T-helper 2 cell (primary cell): ENCODE results near the gene PDZK1IP1.

Experiments used
- DNase-seq, 5 experiments: peaks; one replicate each; pipeline versions ENCODE4 v3.0.0 to v3.0.0-alpha.2; 2012 to 2022
- total RNA-seq, 2 donors: gene quantifications; one replicate each; lab custom pipeline; 2026; lab: John Stamatoyannopoulos, UW

The PDZK1IP1 gene
- total RNA-seq, result 0 reads per million in 2 donors

- no peak for DNase-seq
Measured at GRCh38 chr1:47189844-47190508, at the start of gene PDZK1IP1. Gene PDZK1IP1 (minus strand): TSS chr1:47190036. CDS start chr1:47189932, 104 bp downstream.

- peak in 1 of 5 experiments; percentile 87 for DNase-seq
Measured at GRCh38 chr1:47238935-47239592, 49.2 kb upstream of the PDZK1IP1 start.

GRCh38 chr1:47235806-47236205 lies 46.0 kb upstream of the PDZK1IP1 start:
- no peak for DNase-seq

GRCh38 chr1:47235241-47235681 lies 45.4 kb upstream of the PDZK1IP1 start:
- DNase-seq, result no peak

GRCh38 chr1:47233186-47233585 lies 43.4 kb upstream of the PDZK1IP1 start:
- DNase-seq, result no peak

- DNase-seq, result no peak
Measured at GRCh38 chr1:47232187-47232874, 42.5 kb upstream of the PDZK1IP1 start, which contains the start of gene TAL1. Gene TAL1 (minus strand): TSS chr1:47232225. CDS start chr1:47225888, 6,337 bp downstream.

GRCh38 chr1:47231301-47232186 lies 41.7 kb upstream of the PDZK1IP1 start:
- peak in 2 of 5 experiments; percentile 4 to 40 for DNase-seq

- DNase-seq, result peak in 1 of 5 experiments; percentile 38
Measured at GRCh38 chr1:47230692-47231300, 41.0 kb upstream of the PDZK1IP1 start.

GRCh38 chr1:47229886-47230691 lies 40.3 kb upstream of the PDZK1IP1 start:
- no peak for DNase-seq

GRCh38 chr1:47229031-47229885 lies 39.4 kb upstream of the PDZK1IP1 start:
- DNase-seq, result no peak

GRCh38 chr1:47228644-47229030 lies 38.8 kb upstream of the PDZK1IP1 start:
- no peak for DNase-seq

- no peak for DNase-seq
Measured at GRCh38 chr1:47227341-47228232, 37.8 kb upstream of the PDZK1IP1 start.

GRCh38 chr1:47226839-47227215 lies 37.0 kb upstream of the PDZK1IP1 start:
- DNase-seq, result no peak

GRCh38 chr1:47226121-47226838 lies 36.4 kb upstream of the PDZK1IP1 start:
- DNase-seq, result no peak

GRCh38 chr1:47225430-47226100 lies 35.7 kb upstream of the PDZK1IP1 start:
- no peak for DNase-seq

GRCh38 chr1:47224676-47225399 lies 35.0 kb upstream of the PDZK1IP1 start:
- no peak for DNase-seq
